Right kidney (tissue), 1 donor: ENCODE results near the gene EP400.
"Not testable (repeated sequence)": the region's sequence is repeated elsewhere in the genome, so short reads cannot be mapped to it uniquely, and the experiment has no call there.

ENCODE experiments used
- DNase-seq: peaks from one replicate; pipeline ENCODE4 v3.0.0-alpha.2; 2016

EP400 gene

DNA sequence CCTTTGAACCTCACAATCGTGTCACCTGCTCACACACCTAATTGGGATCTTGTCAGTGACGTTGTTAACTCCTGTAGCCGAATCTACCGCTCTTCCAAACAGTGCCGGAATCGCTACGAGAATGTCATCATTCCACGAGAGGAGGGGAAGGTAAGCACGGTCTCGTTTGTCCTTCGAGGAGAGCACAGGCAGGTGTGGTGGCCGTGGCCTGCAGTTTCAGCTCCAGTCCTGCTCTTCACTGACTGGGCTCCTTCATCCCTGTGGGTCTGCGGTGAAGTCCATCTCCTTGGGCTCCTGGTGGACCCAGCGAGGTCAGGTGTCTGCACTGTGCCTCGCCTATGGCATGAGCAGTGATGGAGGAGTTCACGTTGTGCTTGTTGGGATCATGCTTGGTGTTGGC lies 96.0 kb downstream of the EP400 start:
- no peak for DNase-seq

DNA sequence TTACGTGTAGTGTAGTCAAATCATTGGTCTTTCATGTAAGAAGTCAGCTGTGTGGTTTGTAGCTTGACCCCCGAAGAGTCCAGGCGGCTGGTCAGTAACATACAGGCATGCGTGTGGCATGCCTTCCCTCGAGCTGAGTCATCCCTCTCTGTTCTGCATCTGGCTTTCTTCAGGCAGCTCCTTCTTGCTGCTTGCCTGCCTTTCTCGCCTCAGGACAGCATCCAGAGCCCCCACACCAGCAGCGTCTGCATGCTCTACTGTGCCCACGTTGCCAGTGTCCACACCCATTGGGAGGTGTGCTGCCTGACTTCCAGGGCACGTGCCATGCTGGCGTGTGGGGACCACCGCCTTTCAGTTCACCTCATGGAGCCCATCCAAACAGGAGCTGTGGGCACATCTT lies 96.8 kb downstream of the EP400 start:
- DNase-seq, result no peak

DNA sequence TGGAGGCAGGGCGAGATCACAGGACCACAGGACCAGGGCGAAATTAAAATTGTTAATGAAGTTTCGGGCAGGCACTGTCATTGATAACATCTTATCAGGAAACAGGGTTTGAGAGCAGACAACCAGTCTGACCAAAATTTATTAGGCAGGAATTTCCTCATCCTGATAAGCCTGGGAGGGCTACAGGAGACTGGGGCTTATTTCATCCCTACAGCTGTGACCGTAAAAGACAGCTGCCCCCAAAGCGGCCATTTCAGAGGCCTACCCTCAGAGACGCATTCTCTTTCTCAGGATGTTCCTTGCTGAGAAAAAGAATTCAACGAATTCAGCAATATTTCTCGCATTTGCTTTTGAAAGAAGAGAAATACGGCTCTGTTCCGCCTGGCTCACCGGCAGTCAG lies 97.9 kb downstream of the EP400 start:
- not testable (repeated sequence) for DNase-seq

DNA sequence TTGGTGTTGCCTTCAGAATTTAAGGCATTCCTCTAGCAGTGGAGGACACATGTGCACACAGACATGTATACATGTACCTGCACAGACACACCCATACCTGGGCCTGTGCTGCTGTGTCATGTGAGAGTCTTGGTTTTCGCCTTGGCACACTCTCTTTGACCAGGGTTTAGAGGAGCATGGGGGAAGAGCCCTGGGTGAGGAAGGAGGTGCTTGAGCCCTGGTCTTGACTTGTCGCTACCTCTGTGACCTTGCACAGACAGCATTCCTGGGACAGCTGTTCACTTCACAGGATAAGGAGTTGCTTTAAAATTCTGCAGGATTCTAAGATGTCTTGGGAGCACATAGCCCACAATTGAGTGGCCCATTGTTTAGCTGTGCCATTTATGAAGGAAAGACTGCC lies 99.7 kb downstream of the EP400 start:
- no peak for DNase-seq

DNA sequence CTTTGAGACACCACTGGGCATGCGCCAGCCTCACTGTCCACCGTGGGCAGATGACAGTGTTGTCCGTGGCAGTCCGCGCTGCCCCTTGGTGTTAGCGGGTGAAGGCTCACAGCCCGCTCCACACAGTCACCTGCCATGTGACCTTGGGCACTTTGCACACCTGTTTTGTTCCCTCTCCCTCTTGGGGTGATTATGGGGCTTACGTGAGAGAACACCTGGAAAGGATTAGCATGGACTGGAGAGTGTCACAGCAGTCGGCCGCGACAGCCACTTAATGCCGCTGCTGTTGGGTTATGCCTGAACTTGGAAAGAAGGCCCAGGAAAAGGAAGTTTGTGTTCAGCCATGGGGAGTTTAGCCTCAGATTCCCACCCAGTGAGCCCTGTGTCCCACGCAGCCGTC lies 100.1 kb downstream of the EP400 start:
- no peak for DNase-seq

DNA sequence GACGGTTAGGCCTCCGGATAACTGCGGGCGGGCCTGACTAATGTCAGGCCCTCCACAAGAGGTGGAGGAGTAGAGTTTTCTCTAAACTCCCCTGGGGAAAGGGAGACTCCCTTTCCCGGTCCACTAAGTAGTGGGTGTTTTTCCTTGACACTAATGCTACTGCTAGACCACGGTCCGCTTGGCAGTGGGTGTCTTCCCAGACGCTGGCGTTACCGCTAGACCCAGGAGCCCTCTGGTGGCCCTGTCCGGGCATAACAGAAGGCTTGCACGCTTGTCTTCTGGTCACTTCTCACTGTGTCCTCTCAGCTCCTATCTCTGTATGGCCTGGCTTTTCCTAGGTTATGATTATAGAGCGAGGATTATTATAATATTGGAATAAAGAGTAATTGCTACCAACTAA lies 102.0 kb downstream of the EP400 start:
- DNase-seq, result not testable (repeated sequence)

DNA sequence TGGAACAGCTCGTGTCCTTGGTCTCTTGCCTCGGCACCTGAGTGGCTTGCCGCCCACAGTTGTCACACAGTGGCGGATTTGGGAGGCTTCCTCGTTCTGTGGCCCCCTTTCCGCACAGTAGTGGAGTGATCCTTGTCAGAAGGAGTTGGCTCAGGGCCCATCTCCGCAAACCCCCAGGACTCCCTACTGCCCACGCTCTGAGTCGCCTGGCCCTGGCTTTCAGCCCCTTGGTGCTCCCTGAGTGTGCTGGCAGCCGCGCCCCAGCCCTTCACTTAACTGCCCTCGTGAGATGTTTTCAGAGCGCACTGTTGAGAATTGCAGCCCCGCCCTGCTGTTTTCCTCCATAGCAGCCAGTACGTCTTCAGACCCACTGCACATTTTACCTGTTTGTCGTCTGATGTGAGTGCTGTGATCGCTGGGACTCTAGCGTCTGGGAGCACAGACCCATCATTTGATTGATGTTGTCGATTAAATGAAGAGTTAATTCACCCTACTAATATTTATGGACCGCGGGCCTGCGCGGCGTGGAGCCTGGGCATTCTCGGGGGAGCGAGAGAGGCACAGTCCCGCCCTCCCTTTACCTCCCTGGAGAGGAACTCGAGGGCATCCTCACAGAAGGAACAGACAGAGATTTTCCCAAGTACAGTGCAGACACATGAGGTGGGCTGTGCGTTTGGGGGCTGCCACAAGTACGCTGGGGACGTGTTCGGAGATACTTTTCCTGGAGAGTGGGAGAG lies 102.6 kb downstream of the EP400 start:
- no peak for DNase-seq

DNA sequence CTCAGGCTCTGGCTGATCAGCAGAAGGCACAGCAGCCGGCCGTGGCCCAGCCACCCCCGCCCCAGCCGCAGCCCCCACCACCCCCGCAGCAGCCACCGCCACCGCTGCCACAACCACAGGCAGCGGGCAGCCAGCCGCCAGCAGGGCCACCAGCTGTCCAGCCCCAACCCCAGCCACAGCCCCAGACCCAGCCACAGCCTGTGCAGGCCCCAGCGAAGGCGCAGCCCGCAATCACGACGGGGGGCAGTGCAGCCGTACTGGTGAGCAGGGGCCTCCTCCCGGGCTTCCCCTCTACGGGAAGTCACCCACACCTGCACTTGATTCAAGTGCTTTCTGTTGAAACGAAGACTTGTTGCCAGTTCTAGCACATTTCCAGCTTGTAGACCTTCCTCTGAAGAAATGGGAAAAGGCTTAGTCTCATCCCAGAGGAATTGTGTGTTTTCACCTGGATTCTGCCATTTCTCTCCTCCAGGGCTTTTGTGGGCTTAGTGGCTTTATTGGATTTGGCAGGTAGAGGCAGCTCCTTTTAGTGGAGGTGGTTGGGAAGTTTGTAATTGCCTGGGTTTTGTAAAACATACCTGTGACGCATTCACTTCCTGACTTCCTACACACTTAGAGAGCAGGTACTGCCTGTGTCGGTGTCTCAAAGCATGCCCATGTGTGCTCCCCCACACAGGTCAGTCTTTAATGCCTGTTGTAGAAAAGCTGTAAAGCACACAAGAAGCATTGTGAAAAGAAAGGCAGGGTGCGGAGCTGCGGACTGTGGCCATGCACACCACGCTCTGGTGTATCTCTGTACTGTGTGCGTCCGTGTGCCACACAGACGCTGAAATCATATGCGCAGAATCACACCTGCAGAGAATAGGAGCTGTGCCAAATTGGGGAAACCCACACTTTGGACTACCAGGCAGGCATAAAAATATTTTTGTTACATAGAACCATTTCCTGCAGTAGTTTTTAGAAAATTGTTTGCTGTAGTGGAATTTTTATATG lies 103.9 kb downstream of the EP400 start:
- no peak for DNase-seq

DNA sequence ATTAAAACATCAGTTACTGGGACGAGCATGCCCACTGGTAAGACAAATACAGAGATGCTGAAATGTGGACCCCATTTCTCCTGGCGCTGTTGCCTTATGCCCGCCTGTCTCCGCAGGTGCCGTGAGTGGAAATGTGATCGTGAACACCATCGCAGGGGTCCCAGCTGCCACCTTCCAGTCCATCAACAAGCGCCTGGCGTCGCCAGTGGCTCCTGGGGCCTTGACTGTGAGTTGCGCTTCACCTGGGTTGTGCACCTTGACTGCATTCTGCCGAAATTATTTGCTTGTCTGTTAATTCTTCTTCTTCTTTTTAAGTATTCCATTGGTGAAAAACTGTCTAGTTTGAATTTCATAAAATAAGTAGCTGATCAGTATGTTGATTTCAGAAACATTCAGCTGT lies 105.2 kb downstream of the EP400 start:
- no peak for DNase-seq

DNA sequence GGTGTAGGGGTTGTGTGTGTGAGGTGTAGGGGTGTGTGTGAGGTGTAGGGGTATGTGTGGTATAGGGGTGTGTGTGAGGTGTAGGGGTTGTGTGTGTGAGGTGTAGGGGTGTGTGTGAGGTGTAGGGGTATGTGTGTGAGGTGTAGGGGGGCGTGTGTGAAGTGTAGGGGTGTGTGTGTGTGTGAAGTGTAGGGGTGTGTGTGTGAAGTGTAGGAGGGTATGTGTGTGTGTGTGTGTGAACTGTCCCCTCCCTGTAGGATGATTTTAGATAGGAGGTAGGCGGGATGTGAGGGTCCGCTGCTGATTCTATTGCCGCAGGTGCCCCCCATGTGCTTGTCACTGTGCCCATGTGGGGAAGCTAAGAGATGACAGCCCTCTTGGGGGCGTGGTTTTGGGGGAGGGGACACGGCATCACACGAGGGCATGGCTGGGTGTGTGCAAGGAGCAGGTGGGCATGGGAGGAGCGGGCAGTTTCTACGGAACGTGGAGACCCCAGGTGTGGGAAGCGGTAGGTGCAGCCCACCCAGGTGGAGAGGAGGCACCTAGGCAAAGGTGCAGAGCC lies 105.9 kb downstream of the EP400 start:
- DNase-seq, result no peak

DNA sequence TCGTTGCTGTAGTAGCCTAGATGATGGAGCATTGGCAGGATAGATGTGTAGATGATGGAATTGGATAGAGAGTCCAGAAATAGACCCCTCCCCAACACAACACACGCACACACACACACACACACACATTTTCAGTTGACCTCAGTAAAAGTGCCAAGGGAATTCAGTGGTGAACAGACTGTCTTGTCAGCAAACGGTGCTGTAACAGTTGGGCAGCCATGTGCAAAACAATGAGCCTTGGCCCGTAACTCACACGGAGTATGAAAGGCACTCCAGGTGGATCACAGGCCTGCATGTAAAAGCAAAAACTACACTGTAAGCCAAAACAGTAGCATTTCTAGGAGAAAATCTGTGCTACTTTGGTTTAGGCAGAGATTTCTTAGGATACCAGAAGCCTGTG lies 106.6 kb downstream of the EP400 start:
- no peak for DNase-seq

DNA sequence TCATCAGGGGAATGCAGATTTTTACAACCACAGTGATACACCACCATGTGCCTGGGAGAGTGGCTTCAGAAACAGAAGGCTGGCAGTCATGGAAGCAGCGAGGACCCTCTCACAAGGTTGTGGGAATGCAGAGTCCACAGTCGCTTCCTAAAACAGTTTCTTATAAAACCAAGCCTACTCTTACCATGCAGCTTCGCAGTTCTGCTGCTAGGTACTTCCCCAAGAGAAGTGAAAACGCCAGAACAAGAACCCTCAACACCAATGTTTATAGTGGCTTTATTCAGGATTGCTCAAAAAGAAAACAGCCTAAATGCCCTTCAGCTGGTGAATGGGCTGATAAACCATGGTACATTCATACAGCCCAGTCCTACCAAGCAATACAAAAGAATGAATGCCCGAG lies 107.2 kb downstream of the EP400 start:
- DNase-seq, result no peak

DNA sequence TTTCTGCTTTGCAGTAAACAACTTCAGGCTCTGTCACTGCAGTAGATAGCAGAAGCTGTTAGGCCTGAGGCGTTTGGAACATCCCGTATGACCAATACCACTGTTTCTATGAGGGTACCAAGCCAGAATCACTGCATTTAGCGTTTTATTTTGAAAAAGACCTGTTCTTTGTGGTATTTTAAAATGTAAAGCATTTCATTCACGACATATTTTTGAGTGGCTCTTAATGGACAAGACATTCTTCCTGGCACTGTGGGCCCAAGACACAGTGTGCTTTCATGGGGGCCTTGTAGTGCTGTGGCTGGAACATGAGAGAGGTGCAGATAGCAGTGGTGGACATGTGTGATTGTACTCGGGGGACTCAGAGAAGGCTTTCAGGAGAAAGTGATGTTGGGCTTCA lies 107.9 kb downstream of the EP400 start:
- DNase-seq, result no peak

DNA sequence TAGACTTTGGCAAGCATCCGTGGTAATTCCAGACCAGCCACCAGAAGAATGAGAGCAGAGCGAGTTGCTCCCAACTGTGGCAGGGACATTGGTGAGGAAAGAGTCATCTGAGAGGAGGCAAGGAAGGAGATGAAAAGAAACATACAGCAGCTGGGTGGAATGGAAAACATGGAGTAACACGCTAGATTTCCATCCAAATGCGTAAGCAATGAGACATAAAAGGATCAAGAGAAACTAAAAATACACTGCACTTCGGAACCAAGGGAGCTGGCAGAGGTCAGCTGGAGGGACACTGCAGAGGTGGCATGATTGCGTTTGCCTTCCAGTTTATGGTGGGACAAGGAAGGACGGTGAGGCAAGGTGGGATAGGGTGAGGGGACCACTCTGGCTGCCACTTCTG lies 111.5 kb downstream of the EP400 start:
- DNase-seq, result no peak

DNA sequence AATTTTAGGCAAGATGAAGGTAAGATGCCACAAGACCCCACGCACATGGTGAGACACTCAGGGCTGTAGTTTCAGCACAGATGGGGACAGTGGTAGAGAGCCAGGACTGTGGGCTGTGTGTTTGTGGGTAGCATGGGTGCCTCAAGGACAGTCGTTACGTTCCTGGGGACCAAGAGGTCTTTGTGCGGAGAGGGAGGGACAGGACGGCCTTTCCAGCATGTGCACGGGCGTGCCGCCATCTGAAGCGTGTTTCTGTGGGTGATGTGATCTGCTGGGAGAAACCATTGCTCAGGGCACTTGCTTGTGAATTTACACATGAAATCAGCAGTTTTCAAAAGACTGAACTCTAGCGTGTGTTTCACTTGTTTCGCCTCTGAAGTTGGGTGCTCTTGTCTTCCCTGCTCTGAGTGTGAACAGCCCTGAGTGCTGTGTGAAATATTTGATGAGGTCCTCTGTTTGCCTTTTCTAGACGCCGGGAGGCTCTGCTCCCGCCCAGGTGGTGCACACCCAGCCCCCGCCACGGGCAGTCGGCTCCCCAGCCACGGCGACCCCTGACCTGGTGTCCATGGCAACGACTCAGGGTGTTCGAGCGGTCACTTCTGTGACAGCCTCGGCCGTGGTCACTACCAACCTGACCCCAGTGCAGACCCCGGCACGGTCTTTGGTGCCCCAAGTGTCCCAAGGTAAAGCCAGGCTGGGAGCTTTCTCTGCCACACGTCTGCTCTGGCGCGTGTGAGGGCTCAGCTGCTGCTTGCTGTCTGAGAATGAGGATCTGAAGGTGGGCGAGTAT lies 112.1 kb downstream of the EP400 start:
- no peak for DNase-seq

DNA sequence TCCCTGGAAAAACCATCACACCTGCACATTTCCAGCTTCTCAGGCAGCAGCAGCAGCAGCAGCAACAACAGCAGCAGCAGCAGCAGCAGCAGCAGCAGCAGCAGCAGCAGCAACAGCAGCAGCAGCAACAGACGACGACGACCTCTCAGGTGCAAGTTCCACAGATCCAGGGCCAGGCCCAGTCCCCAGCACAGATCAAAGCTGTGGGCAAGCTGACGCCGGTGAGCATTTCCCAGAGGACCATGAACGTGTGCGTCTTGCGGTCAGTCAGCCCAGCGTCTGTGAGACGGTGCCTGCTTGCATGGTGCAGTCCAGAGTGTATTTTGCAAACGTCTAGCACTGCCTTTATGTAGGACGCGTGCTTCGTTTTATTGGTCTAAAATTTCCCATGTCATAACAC lies 112.7 kb downstream of the EP400 start:
- no peak for DNase-seq

DNA sequence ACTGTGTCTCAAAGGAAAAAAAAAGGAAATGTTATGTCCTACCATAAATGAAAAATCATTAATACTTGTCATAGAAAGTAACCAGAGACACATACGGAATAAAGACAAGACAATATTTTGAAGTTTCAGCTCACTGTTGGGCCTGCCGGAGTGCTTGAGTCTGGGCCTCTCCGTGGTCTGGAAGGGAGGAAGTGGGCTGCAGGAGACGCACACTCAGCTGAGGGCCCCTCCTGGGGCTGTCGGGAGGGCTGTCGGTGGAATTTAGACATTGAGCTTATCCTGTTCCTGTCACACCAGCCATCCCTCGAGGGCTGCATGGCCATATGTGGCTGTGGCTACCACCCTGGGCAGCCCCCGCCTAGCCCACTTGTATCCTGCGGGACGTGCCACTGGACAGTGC lies 113.7 kb downstream of the EP400 start:
- DNase-seq, result no peak

DNA sequence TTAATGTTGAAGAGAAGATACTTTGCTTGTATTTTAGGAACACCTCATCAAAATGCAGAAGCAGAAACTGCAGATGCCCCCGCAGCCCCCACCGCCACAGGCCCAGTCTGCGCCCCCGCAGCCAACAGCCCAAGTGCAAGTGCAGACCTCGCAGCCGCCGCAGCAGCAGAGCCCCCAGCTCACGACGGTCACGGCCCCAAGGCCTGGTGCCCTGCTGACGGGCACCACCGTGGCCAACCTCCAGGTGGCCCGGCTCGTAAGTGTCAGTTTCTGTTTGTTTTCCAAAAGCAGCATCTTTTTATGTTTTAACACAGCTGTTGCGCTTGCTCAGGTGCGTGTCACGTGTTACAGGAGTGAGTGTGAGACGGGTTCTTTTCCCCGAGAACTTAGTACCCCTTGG lies 114.9 kb downstream of the EP400 start:
- no peak for DNase-seq

DNA sequence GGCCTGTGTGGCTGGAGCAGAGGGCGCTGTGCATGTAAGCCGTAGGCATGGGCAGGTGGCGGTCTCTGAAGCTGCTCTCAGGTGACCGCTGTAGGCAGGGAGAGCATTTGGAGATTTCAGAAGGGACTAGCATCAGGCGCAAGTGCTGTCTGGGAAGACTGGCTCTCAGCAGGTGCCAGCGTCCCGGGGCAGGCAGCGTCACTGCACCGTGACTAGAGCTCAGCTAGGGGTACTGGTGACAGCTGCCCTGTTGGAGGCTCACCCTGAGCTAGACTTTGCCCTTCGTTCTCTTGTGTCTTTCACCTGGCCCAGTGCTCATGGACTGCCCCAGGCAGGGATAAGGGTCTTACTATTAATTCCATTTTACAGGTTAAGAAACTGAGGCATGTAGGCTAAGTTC lies 115.5 kb downstream of the EP400 start:
- DNase-seq, result no peak

DNA sequence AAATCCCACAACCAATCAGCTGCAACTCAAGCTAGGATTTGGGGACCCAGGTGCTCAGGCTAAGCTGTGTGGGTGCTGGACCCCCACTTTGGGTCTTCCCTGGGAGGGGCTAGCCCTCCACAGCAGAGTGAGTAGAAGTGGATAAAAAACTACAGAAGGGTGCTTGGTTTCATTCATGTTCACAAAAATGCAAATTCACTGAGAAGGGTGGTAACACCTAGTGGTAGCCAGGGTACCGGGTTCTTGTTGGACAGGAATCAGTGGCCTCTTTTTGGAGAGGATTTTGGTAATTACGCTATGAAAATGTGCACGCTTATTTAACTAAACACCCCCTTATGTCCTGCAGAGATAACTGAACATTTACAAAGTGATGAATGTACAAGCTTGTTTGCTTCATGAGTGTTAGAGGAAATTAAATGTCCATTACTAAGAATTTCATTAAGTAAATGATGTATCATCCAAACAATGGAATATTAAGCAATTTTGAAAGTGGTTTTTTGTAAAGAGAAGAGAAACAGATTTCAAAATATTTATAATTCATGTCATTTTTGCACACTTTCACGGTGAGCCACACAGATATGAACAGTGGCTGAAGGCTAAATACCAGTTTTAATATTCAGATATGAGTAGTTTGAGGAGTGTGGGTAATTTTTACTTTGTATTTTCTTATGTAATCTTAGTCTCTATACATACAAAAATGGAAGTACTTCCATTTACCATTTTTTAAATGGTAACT lies 116.0 kb downstream of the EP400 start:
- no peak for DNase-seq

DNA sequence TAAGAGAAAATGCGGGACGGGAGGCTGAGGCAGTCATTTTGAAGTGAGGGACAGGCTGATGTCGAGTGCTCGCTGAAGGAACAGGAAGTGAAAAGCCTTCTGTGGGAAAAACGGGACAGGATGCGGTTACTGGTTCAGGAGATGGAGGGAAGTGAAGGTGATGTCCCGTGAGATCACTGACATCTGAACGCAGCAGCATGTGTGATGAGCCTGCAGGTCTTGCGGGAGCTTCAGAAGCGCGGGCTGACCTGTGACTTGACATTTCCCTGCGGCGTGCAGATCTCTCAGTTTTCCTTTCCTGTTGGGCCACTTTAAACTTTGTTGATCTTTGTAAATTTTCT lies 116.6 kb downstream of the EP400 start:
- no peak for DNase-seq

DNA sequence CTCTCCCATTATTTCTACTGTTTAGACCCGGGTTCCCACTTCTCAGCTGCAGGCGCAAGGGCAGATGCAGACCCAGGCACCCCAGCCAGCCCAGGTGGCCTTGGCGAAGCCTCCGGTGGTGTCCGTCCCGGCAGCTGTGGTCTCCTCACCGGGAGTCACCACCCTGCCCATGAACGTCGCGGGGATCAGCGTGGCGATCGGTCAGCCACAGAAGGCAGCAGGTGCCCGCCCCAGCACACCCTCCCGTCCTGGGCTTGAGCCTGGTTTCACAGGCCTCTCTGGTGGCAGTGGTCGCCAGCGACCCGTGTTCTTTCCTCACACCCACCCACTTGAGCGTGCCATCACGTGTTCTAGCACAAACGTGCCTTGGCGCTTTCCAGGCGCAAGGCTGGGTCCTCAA lies 117.0 kb downstream of the EP400 start:
- DNase-seq, result no peak
